HG02763 (cell line): ENCODE measurements around the gene PTCSC3.

ENCODE experiments used
- ATAC-seq: cut with Tn5 transposase; IDR thresholded peaks from one replicate; pipeline ENCODE4 v1.9.1; 2021; ENCODE audit warnings: mild to moderate bottlenecking, moderate library complexity; ENCODE audit not compliant: unreplicated experiment

Gene PTCSC3

DNA sequence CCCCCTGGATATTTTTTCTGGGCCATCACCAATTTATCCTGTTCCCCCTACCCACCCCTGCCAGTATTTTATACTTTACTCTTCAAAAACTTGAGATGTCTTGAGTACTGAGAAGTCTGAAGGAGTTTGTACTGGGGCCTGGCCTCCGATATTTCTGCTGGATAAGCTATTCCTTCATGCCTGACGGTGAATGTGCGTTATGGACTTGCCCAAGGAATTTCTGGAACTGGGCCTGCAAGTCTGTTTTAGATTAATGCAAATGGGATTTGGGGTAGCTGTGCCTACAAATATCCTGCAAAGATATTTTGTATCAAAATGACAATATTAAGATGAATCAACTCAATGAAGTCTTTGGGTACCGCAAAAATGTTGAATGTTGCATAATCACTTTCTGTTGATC lies at the start of gene PTCSC3:
PTCSC3 (minus strand) TSS at position 199 of the 400 bp plus-strand sequence.
- ATAC-seq, result no peak

DNA sequence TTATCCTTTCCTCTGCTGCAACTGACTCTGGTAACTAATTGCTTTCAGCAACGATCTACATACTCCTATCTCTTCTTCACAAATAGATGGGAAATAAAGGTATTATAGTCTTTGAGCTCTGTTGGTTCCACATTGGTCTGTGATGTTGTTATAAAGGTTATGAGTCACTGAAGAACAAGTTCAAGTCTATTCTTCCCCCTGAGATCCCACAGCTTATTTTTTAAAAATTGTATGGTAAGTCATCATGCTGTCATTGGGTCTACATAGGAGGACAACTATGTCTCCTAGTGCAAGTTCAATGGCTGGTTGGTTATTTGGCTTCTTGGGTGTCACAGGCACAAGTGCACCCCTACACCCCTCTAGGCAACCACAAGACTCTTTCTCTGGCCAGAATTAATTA lies 49.6 kb upstream of the PTCSC3 start:
- ATAC-seq, result no peak

DNA sequence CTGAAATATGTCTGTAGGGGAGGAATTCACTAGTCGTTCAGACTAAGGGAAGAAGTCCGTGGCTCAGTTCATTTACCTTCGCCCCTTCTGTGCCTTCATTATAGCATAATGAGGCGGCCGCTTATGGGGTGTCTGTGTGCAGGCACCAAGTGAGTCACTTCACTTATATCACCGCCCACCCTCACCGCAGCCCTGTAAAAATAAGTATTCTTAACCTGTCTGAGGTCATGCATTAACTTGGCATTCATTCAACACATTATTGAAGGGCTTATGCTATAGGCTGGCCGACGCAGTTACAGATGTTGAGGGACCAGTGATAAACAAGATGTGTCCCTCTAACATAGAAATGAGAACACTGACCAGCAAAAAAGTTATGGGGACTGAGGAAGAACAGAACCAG lies 47.7 kb upstream of the PTCSC3 start:
- ATAC-seq, result no peak

DNA sequence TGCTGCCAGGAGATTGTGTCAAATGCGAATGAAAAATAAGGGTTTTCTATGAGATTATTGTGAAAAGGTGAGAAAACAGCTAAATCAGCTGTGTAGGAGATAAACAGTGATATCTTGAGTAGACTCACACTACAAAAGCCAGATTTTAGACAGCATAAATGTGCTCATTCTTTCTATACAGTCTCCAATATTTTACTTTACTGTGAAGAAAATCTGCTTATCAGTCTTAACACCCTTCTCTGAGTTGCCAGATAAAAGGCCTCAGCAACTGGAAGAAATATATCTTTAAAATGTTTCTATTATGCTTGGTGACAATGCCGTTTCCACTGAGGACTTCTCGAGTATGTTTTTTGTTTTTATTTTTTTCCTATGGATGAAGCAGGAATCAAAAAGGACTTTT lies 47.0 kb upstream of the PTCSC3 start:
- ATAC-seq, result no peak

DNA sequence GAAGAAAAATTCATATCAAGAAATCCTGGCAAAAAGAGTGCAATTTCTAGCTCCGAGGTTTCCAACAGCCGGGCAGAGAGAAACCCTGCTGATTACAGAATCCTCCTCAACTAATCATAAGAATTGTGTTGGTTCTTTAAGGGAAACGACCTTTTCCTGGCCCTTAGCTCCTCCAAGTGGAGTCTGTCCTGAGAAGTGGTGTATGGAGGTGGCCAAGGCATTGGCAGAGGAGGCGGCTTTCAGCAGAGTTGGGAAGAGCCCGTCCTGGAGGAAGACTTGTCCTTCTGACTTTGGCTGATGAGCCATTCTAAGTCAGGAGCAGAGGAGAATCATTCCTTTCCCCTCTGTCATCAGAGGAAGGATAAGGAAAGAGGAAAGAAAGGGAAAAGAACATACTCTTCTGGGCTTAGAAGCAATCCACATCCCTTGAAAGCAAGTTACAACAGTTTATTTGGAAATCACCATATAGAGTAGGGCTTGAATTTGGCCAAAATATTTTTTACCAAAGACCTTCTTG lies 46.5 kb upstream of the PTCSC3 start:
- no peak for ATAC-seq

DNA sequence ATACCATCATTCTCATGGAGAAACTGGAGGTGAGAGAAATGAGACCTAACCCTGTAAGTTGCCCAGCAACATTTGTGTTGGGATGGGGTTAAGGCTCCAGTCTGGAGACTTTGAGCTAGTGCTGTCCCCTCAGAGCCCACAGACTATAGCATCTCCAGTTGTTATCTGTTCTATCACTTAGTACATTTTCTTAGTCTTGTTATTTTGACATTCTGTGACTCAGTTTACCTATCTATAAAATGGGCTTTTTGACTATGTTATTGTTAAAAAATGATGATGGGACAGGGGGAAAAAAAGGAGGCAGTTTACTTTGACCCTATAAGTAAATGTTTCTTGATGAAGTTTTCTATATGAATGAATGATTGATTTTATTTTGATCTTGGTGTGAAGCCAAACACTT lies 45.8 kb upstream of the PTCSC3 start:
- ATAC-seq, result no peak

DNA sequence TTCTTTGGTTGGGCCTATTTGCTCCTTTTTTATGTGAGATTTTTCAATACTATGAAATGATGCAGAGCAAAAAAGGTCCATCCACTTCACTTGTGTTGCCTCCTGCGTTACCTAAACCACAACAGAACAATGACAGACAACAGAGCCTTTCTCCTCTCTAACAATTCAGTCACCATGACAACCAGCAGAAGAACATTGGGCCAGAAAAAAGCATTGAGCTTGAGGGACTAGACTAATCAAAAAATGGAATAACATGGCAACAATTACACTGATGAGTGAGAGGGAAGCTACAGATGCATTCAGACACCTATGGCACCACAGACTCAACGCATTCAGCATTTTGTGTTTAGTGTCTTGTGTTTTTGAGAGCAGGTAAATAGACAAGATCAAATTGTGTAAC lies 44.6 kb upstream of the PTCSC3 start:
- ATAC-seq, result no peak

DNA sequence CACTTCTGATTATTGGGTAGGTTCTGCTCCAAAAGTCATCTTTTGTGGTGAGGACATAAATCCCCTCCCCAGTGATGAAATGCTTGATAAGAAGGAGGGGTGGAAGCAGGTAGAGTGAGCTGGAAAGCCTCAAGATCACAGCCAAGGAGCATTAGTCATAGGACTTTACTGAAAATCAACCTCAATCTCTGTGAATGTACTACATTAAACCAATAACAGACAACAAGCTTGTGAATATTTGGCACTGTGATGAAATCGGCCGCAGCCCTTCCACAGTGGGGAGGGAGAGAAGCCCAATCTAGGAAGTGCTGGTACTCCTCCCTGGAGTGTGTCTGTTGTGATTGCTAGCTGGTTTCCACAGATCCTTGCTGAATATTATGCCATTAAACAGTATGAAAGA lies 41.2 kb upstream of the PTCSC3 start:
- ATAC-seq, result no peak

DNA sequence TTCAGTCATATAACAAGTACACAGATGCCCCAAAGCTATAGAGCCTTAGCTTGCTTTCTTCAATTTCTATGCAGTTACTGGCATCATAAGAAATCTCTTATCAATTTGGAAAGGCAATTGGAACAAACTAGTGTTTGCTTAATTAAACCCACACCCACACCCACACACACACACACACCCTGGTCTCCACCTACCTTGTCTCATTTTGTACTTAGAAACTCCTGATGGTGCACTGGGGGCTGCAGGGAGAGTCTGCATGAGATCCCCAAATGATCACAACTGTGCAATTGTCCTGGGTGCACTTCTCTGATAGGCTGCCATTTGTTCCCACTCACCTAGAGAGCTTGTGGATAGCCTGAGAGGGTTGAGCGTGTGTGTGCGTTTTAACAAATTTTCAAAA lies 40.5 kb upstream of the PTCSC3 start:
- no peak for ATAC-seq

DNA sequence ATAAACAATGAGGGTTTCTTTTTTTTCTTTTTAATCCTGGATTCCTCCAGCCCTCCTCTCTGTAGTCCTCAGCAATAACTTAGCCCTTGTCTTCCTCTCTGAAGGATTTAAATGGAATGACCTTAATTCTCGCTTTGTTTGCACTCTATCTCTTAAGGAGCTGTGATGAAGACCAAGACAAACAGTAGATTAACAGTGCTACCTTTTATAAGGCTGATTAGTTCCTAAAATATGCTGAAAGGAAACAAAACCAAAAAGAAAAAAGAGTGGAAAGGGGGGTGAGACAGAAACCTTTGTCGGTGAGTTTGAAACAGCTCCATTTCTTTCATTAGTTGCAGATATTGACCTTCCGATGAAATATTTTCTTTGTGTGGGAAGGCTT lies 38.7 kb upstream of the PTCSC3 start:
- no peak for ATAC-seq

DNA sequence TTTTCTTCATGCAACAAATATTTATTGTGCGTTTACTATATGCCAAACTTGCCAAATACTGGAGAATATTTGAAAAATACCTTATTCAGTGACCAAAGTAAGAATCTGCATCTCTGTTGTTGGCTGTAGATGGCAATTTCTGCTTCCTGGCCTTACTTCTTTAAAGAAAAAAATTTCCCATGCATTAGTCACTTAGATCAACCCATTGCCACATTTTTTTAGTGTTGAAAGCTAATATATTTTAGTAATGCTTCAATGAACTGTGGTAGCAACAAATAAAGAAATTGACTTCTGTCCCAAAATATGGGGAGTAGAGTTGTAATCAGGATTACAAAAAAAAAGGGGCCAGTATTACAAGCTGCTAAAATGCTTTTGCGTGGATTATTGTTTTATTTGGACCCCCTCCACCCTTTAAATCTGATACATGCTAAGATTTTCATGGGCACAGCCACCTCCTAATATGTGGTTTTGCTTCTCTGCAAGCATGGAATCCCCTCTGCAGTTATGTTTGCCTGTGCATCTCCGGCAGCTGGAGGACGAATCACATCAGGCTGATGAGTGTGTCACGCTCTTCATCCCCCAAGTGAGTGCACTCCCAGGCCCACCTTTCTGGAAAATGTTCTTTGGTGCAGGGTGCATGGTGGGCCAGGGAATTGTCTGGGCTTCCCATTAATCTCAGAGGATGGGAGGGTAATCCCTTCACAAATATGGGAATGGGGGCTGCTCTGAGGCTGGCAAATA lies 38.1 kb upstream of the PTCSC3 start:
- ATAC-seq, result no peak

DNA sequence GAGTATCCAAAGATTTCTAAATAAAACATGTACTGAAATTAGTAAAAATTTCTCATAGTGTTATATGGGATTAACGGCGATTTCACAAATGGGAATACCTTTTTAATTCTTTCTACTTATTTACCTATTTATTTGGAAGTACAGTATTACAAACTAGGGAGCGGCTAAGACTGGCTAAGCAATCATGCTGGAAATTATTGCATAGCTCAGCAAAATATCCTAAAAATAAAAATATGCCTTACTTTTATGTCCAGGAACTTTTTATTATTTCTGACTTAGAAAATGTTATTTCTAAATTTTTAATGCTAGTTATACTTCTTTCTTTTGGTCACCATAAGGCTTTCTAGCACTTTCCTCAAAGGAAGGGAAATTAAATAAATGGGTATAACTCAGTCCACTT lies 36.5 kb upstream of the PTCSC3 start:
- ATAC-seq, result no peak

DNA sequence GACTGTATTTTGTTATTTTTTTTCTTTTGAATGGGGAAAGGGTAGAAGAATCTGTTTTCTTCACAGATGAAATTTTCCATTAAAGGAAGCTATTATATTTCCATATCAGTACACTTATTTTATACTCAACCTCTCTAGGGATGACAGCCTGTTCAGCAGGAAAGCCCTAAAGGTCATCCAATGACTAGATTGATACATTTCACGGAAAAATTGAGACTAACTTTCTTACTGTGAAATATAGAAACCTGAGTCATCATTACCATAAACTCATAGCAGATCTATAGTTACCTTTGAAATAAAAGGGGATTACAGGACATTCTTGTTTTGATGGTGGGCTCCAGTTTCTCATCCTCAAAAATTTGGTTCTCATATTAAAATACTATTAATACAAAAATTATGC lies 36.1 kb upstream of the PTCSC3 start:
- no peak for ATAC-seq

DNA sequence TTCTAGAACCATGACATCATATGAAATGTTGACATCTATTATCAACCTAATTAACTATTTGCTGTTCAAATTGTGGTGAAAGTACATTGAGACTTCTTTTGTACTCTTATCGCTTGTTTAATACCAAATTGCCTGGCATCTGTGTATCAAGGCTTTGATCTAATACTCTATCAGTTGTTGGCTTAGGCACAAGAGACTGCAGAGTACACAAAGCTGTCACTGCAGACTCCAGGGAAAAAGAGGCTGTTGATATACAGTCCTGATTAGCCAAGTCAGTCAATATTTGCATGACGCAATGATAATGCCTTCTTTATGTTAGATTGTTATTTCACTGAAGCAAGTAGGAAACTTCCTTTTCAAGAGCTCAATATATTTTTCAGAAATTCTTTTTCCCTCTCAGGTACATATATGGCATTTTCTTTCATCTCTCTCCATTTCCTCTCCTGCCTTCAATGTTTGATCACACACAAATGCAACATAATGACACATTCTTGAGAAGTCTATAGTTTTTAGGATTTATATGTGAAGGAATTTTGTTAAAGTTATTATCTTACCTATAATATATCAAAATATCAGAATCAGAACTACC lies 32.3 kb upstream of the PTCSC3 start:
- no peak for ATAC-seq

DNA sequence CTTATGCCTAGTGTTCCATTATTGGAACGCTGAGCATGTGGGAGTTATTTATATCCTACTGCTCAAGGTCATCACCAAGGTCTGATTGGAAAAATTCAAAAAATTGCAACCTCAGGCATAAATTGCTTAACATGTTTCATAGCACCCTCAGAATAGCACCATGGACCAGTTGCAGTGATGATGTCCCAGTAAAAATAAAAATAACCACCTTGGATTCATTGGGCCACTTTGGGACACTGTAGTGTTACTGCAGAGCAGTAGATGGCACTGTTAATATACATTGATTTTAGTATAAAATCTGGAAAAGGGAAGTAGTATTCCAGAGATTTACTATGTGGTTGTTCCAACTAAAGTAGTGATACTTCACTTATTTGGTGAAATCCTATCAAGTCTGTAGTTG lies 31.0 kb upstream of the PTCSC3 start:
- no peak for ATAC-seq

DNA sequence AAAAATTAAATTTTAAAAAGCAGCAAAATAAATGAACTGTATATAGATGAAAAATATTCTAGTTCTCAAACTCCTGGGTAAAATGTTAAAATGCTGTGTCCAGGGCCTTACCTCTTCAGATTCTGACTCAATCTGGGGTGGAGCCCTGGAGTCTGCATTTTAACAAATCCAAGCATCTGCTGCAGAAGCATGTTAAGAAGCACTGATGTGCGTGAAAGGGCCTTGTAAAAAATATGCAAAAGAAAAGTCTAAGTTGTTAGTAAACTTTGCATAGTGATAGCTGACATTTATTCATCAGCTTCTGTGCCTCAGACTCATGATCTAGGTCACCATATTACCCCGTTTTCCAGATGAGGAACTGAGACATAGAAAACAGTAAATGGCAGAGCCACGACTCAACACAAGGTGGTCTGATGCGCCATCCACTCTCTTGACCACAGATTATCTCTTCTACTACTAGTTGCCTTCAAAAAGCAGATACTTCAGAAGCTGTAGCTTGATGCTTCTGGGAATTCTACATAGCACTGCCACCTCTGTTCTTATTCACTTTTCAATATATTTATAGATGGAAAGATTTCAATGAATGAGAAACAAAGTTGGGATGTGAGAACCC lies 28.0 kb upstream of the PTCSC3 start:
- ATAC-seq, result no peak

DNA sequence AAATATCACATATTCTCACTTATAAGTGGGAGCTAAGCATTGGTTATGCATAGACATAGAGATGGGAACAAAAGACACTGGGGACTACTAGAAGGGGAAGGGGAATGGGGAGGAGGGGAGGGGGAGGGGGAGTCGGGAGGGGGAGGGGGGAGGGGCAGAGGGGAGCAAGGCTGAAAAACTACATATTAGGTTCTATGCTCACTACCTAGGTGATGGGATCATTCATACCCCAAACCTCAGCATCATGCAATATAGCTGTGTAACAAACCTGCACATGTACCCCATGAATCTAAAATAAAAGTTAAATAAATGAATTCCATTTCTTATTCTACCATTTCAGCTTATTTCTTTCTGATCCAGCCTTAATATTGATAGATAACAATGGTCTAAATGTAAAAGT lies 21.9 kb upstream of the PTCSC3 start:
- ATAC-seq, result no peak

DNA sequence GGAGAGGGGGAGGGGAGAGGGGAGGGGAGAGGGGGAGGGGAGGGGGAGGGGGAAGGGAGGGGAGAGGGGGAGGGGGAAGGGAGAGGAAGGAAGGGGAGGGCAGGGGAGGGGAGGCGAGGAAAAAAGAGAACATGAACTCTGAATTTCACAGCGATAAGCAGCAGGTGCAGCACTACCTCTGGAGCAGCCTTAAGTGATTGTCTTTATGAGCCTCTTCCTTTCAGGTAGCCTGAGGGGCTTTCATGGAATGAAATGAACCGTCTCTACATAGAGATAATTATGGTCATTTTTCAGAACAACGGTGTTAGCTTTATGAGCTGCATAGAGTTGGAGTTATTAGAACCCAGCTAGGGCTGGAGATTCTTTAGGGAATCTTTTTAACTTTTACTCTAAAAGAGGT lies 18.1 kb upstream of the PTCSC3 start:
- no peak for ATAC-seq

DNA sequence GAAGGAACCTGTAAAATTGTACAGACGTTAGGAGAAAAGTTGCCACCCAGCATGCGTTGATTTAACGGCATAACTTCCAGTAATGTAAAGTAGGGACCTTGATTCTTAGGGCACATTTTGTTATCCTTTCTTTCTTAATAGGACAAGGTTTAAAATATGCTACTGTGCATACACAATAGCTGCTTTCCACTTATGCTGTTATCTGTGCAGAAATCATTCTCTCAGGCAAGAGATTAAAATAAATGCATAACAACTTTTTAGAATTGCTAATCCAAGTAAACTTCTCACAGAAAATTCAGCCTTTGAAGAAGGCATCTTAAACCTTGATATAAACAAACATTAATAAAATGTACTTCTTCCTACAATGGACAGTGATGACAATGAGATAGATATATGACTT lies 16.0 kb upstream of the PTCSC3 start:
- ATAC-seq, result no peak

DNA sequence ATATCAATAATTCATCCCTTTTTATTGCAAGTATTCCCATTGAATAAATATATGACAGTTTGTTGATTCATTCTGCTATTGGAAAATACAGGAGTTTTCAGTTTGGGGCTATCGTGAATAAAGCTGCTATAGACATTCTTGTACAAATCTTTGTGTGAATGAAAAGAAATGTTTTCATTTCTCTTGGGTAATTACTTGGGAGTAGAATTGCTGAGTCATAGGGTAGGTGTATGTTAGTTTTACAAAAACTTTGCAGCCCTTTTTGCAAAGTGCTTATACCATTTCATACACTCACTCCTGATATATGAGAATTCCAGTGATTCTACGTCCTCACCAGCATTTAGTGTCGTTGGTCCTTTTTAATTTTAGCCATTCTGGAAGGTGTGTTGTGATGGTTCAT lies 6.9 kb upstream of the PTCSC3 start:
- ATAC-seq, result no peak

DNA sequence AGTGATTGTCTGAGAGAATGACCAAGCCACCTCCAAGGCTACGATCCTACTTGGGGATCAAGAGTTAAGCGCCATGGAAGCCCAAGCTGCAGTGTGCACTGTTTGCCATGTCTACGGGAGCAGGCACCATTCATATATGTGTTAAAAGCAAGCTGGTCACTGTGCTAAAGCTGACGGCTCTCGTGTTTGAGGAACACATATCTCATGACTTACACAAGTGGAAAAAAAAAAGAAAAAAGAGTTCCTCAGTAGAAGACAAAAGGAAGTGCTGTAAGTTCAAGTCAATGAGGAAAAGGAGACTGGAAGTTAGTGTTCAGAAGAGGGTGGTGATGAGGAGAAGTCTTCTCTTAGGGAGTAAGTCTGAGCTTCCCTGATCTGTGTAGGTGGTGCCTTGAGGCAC lies 4.9 kb upstream of the PTCSC3 start:
- no peak for ATAC-seq

DNA sequence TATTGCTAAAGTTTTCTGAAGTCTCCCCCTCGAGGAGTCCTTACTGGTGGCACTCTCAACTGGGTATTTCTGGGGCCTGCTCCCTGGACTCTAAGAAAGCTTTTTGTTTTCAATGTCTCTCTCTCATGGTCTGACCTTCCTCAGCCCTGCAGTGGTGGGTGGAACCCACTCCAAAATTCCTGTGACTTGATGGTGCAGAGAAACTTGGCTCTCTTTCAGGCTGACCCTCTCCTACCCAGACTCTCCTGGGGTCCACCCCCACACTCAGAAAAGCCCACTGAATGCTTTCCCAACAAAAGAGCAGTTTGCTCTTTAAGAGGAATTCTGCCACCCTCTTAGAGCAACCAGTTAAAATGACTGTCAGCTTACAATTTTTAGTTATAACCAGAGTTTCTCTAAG lies 967 bp upstream of the PTCSC3 start:
- no peak for ATAC-seq
